MM.1S (cell line): Measurements from ENCODE around the gene FBXO48.

ENCODE experiments used
- DNase-seq: peaks from one replicate; pipeline ENCODE4 v3.0.0-alpha.2; 2015
- H2AFZ ChIP-seq: fragments of 300-600 bp; sonication (generic); 2 replicates; pipeline ENCODE4 v1.6.0; 2016; ENCODE audit warnings: antibody characterized with exemption, low read length
- H3F3A ChIP-seq: fragments of 300-600 bp; sonication (generic); 2 replicates; pipeline ENCODE4 v1.6.1; 2016; ENCODE audit warnings: mild to moderate bottlenecking, antibody characterized with exemption, low read length, moderate library complexity, mixed read lengths; ENCODE audit not compliant: insufficient read depth
- H3K27ac ChIP-seq: fragments of 300-600 bp; sonication (generic); 2 replicates; pipeline ENCODE4 v1.5.1; 2016; ENCODE audit warnings: mild to moderate bottlenecking, low read length
- H3K27me3 ChIP-seq: fragments of 300-600 bp; sonication (generic); replicated peaks from 2 replicates; pipeline ENCODE4 v1.6.0; 2016; ENCODE audit warnings: low read length; ENCODE audit not compliant: insufficient read depth
- H3K36me3 ChIP-seq: fragments of 300-600 bp; sonication (generic); replicated peaks from 2 replicates; pipeline ENCODE4 v1.6.1; 2016; ENCODE audit warnings: mild to moderate bottlenecking, low read length, mixed read lengths; ENCODE audit not compliant: insufficient read depth
- H3K4me1 ChIP-seq: fragments of 300-600 bp; sonication (generic); 2 replicates; pipeline ENCODE4 v1.6.1; 2016; ENCODE audit warnings: low read length, mixed read lengths
- H3K4me2 ChIP-seq: fragments of 300-600 bp; sonication (generic); 2 replicates; pipeline ENCODE4 v1.6.0; 2016; ENCODE audit warnings: low read depth, low read length
- H3K4me3 ChIP-seq: fragments of 300-600 bp; sonication (generic); 2 replicates; pipeline ENCODE4 v1.5.1; 2016; ENCODE audit warnings: low read length, mixed read lengths
- H3K79me2 ChIP-seq: fragments of 300-600 bp; sonication (generic); 2 replicates; pipeline ENCODE4 v1.6.1; 2016; ENCODE audit warnings: mixed run types, low read length, mixed read lengths
- H3K9ac ChIP-seq: fragments of 300-600 bp; sonication (generic); 2 replicates; pipeline ENCODE4 v1.6.1; 2016; ENCODE audit warnings: low read length, mixed read lengths
- H3K9me2 ChIP-seq: fragments of 300-600 bp; sonication (generic); replicated peaks from 2 replicates; pipeline ENCODE4 v1.6.1; 2016; ENCODE audit warnings: mild to moderate bottlenecking, low read length, mixed read lengths; ENCODE audit not compliant: insufficient read depth
- H3K9me3 ChIP-seq: fragments of 300-600 bp; sonication (generic); replicated peaks from 2 replicates; pipeline ENCODE4 v1.6.1; 2016; ENCODE audit warnings: mild to moderate bottlenecking, low read length, mixed read lengths; ENCODE audit not compliant: insufficient read depth
- H4K20me1 ChIP-seq: fragments of 300-600 bp; sonication (generic); 2 replicates; pipeline ENCODE4 v1.6.1; 2016; ENCODE audit warnings: mild to moderate bottlenecking, low read length, moderate library complexity, mixed read lengths; ENCODE audit not compliant: insufficient read depth
- CTCF ChIP-seq: fragments of 300-600 bp; sonication (generic); IDR thresholded peaks from 2 replicates; pipeline ENCODE4 v1.5.1; 2016; ENCODE audit warnings: antibody characterized with exemption, low read length, mixed read lengths
- EZH2 ChIP-seq: fragments of 300-600 bp; sonication (generic); optimal IDR thresholded peaks from 2 replicates; pipeline ENCODE3; 2017; ENCODE audit warnings: low read depth, mild to moderate bottlenecking, antibody characterized with exemption, low read length, mixed read lengths
- EZH2phosphoT487 ChIP-seq: fragments of 300-600 bp; sonication (generic); IDR thresholded peaks from 2 replicates; pipeline ENCODE4 v1.6.1; 2018; ENCODE audit warnings: antibody characterized with exemption, low read length

The FBXO48 gene

GRCh38 chr2:68465081-68465916 lies 1.8 kb downstream of the FBXO48 start:
- H3K9ac ChIP-seq = peak overlapping the region; percentile 74; the same call in 1 of the 2 replicates
- peaks cover 26% of the 10 kb centered on the region for H3K4me1 ChIP-seq
- H3K36me3 ChIP-seq = no peaks in the 10 kb centered on the region
- H4K20me1 ChIP-seq = no peaks in the 10 kb centered on the region
- peaks cover 12% of the 10 kb centered on the region for H3K79me2 ChIP-seq
- no peaks in the 10 kb centered on the region for H3K9me3 ChIP-seq
- no peaks in the 10 kb centered on the region for H3K27me3 ChIP-seq
- TF ChIP-seq EZH2phosphoT487 (no peak), CTCF (no peak), EZH2 (no peak)
- peak overlapping the region; percentile 69; the same call in 1 of the 2 replicates for H3K27ac ChIP-seq
- no peaks in the 10 kb centered on the region for H3K9me2 ChIP-seq
- peaks cover 23% of the 10 kb centered on the region for H3F3A ChIP-seq
- peak overlapping the region; percentile 80 for H3K4me2 ChIP-seq
- peak overlapping the region; percentile 87 for H3K4me3 ChIP-seq
- peak; percentile 88 for DNase-seq
- H2AFZ ChIP-seq = no peak overlapping the region

- Histone ChIP-seq H2AFZ (no peak overlapping the region), H3K4me3 (no peak overlapping the region), H3K4me2 (peak overlapping the region; percentile 80; the same call in 1 of the 2 replicates), H3K4me1 (peaks cover 26% of the 10 kb centered on the region), H3K79me2 (peaks cover 12% of the 10 kb centered on the region), H3K9ac (no peak overlapping the region), H3K9me2 (no peaks in the 10 kb centered on the region), H3K36me3 (no peaks in the 10 kb centered on the region), H3K27ac (peak overlapping the region; percentile 21; the same call in 1 of the 2 replicates), H4K20me1 (no peaks in the 10 kb centered on the region), H3K9me3 (no peaks in the 10 kb centered on the region), H3K27me3 (no peaks in the 10 kb centered on the region), H3F3A (peaks cover 23% of the 10 kb centered on the region)
- TF ChIP-seq CTCF (no peak), EZH2phosphoT487 (no peak), EZH2 (no peak)
- no peak for DNase-seq
Measured at GRCh38 chr2:68464651-68465050, 2.4 kb downstream of the FBXO48 start.

DNA sequence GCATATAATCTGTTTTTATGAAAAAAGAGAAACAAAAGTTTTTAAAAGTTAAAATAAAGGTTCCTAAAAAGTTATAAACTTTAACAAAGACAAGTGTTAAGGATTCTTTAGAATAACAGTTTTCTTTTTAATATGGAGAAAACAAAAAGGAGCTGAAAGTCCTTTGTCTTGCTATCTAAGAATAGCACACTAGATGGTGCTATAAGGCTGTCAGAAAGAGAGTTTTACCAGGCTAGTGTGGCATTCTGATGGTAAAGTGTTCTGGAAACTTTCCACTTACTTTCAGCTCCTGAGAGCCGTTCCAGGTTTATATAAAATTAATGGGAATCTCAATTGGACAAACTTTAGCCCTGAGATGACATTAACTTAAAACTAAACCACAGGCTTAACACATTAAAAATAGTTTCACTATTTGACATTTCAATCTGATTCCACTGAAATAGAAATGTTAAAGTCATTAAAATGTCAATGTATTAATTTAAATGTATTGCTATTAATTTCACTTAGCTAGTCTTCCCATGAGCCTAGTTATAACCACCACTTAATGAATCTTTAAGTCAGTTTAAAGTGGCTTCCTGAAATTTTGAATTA lies 3.7 kb downstream of the FBXO48 start:
- Histone ChIP-seq H3K9me3 (no peaks in the 10 kb centered on the region), H3K4me2 (no peak overlapping the region), H3F3A (peaks cover 23% of the 10 kb centered on the region), H3K27ac (no peak overlapping the region), H2AFZ (no peak overlapping the region), H4K20me1 (no peaks in the 10 kb centered on the region), H3K79me2 (peaks cover 8% of the 10 kb centered on the region), H3K9me2 (no peaks in the 10 kb centered on the region), H3K9ac (no peak overlapping the region), H3K4me3 (no peak overlapping the region), H3K36me3 (no peaks in the 10 kb centered on the region), H3K27me3 (no peaks in the 10 kb centered on the region), H3K4me1 (peaks cover 22% of the 10 kb centered on the region)
- TF ChIP-seq EZH2 (no peak), CTCF (peak; percentile 71)
- DNase-seq = peak; percentile 70
